ENCODE results near the gene G3BP1. TPM values are rescaled to one million over a fixed set of nuclear protein-coding genes. Genes with fewer than 3 reads are reported as not detected.

G3BP1 gene
- total RNA-seq, 1 experiment from 2014 or later: 400 TPM

- TF ChIP-seq, protein P1, sequence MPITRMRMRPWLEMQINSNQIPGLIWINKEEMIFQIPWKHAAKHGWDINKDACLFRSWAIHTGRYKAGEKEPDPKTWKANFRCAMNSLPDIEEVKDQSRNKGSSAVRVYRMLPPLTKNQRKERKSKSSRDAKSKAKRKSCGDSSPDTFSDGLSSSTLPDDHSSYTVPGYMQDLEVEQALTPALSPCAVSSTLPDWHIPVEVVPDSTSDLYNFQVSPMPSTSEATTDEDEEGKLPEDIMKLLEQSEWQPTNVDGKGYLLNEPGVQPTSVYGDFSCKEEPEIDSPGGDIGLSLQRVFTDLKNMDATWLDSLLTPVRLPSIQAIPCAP (CRISPR knock-in tag; IDR thresholded peaks at IDR 0.05): no peak
- TF ChIP-seq CDX4 (CRISPR knock-in tag; IDR thresholded peaks at IDR 0.05; ENCODE audit: borderline replicate concordance) (no peak), ZNF423 (CRISPR knock-in tag; IDR thresholded peaks at IDR 0.05) (no peak), CREB1 (CRISPR knock-in tag; IDR thresholded peaks at IDR 0.05) (no peak), CBFB (CRISPR knock-in tag; IDR thresholded peaks at IDR 0.05; ENCODE audit: low read depth) (no peak)
These were observed 3.4 kb downstream of the G3BP1 start (continued) for GRCh38 chr5:151775025-151775606.

DNA sequence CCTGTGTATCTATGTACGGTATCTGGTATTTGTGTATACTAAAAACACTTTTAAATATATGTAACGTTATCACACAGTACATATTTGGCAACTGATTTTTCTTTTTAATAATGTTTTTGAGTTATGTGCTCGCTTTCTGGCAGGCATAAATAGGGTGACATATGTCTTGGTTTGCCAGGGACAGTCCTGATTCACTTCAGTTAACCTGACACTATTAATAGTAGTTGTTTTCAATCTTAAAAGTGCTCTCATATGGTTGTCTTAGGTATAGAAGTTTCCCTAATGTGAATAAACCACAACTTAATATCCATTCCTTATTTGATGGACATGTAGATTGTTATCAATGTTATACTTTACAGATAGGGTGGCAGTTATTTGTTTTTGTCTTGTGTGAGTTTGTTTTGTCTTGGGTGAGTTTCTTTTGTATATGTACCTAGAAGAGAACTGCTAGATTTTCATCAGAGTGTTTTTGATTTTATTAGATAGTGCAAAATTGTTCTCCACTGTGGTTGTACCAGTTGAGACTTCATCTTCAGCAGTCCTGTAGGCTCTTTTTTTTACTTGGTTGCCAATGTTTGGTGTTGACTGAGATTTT lies 7.9 kb downstream of the G3BP1 start:
- Mint-ChIP-seq H3K27me3 (ENCODE audit: low read depth) (no peaks in the 10 kb centered on the region), H3K27ac (0 out of 2 replicates have a peak overlapping the region, but pooled peaks have one; percentile 58), H3K4me1 (peaks cover 86% of the 10 kb centered on the region), H3K4me3 (peak overlapping the region; percentile 42; the same call in 1 of the 2 replicates), H3K9me3 (no peaks in the 10 kb centered on the region), H3K36me3 (peaks cover 23% of the 10 kb centered on the region)
- CTCF ChIA-PET: no interaction called here
- POLR2A ChIA-PET: no interaction called here
- ATAC-seq (no peak), DNase-seq (ENCODE audit: low spot score) (no peak)
- TF ChIP-seq RELA (CRISPR knock-in tag; IDR thresholded peaks at IDR 0.05; ENCODE audit: borderline replicate concordance) (no peak), HMGXB4 (CRISPR knock-in tag; IDR thresholded peaks at IDR 0.05) (no peak), KAT7 (CRISPR knock-in tag; IDR thresholded peaks at IDR 0.05; ENCODE audit: borderline replicate concordance) (no peak)

DNA sequence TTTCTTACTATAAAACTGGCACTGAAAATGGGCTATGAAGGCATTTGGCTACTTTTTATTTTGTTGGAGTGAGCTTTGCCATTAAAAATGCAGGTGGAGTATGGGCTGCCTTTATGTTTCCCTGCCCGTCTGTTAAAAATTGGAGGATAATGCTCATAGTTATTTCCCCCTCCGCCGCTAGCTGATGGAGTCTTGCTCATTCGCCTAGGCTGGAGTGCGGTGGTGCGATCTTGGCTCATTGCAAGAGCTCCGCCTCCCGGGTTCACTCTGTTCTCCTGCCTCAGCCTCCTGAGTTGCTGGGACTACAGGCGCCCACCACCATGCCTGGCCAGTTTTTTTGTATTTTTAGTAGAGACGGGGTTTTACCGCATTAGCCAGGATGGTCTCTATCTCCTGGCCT lies 8.6 kb downstream of the G3BP1 start:
- DNase-seq (ENCODE audit: low spot score): peak; percentile 28
- H3K4me1 Mint-ChIP-seq: peaks cover 85% of the 10 kb centered on the region

More for the DNA sequence above, 8.6 kb downstream of the G3BP1 start:
- Mint-ChIP-seq H3K4me3 (peak overlapping the region; percentile 43), H3K36me3 (peaks cover 23% of the 10 kb centered on the region), H3K9me3 (no peaks in the 10 kb centered on the region), H3K27me3 (ENCODE audit: low read depth) (no peaks in the 10 kb centered on the region), H3K27ac (0 out of 2 replicates have a peak overlapping the region, but pooled peaks have one; percentile 29)
- ATAC-seq: peak; percentile 75
- ChIA-PET POLR2A (no interaction called here), CTCF (interaction anchor here (1.2 kb wide), 1 partner anchor 9 kb away, joined by 3 read pairs; no protein-coding TSS in a partner anchor)
- no peak for TF ChIP-seq ZNF219 (CRISPR knock-in tag; IDR thresholded peaks at IDR 0.05; ENCODE audit: borderline replicate concordance)
- TF ChIP-seq ZNF263 (CRISPR knock-in tag; IDR thresholded peaks at IDR 0.05; ENCODE audit: low read depth): no peak
- no peak for TF ChIP-seq AFF4 (CRISPR knock-in tag; IDR thresholded peaks at IDR 0.05; ENCODE audit: borderline replicate concordance)
- no peak for TF ChIP-seq MYBL2 (CRISPR knock-in tag; IDR thresholded peaks at IDR 0.05)
- TF ChIP-seq E2F4 (CRISPR knock-in tag; IDR thresholded peaks at IDR 0.05; ENCODE audit: borderline replicate concordance, low read depth): no peak
- no peak for TF ChIP-seq ELF4 (CRISPR knock-in tag; IDR thresholded peaks at IDR 0.05; ENCODE audit: low read depth)
- TF ChIP-seq, protein P2, sequence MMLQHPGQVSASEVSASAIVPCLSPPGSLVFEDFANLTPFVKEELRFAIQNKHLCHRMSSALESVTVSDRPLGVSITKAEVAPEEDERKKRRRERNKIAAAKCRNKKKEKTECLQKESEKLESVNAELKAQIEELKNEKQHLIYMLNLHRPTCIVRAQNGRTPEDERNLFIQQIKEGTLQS (CRISPR knock-in tag; conservative IDR thresholded peaks at IDR 0.05): no peak
- TF ChIP-seq KAT7 (CRISPR knock-in tag; IDR thresholded peaks at IDR 0.05; ENCODE audit: borderline replicate concordance): no peak
- no peak for TF ChIP-seq RORB (CRISPR knock-in tag; IDR thresholded peaks at IDR 0.05)
- no peak for TF ChIP-seq ZNF138 (CRISPR knock-in tag; conservative IDR thresholded peaks at IDR 0.05)
- TF ChIP-seq ZNF671 (CRISPR knock-in tag; IDR thresholded peaks at IDR 0.05): no peak
- TF ChIP-seq E2F1 (CRISPR knock-in tag; IDR thresholded peaks at IDR 0.05): no peak
- no peak for TF ChIP-seq OVOL2 (CRISPR knock-in tag; IDR thresholded peaks at IDR 0.05; ENCODE audit: borderline replicate concordance)

Data from WTC11 (cell line).